ENCODE data around the gene PRRC1. TPM values are rescaled to one million over a fixed set of nuclear protein-coding genes. Genes with fewer than 3 reads are reported as not detected.

The PRRC1 gene
- polyA plus RNA-seq, 1 donor from 2014 or later = 36.3 TPM

GRCh38 chr5:127580731-127581130 is 63.3 kb downstream of the PRRC1 start:
- Histone ChIP-seq H3K4me2 (ENCODE audit: low read length) (no peak overlapping the region), H4K20me1 (ENCODE audit: insufficient read depth) (no peaks in the 10 kb centered on the region), H3F3A (ENCODE audit: insufficient read depth, low read length, poor library complexity, severe bottlenecking) (no peaks in the 10 kb centered on the region), H3K27ac (ENCODE audit: low read length) (no peak overlapping the region), H3K9me3 (ENCODE audit: low read length) (no peaks in the 10 kb centered on the region), H3K9ac (ENCODE audit: low read length) (no peak overlapping the region), H3K36me3 (ENCODE audit: insufficient read depth, low read length) (no peaks in the 10 kb centered on the region), H3K27me3 (ENCODE audit: insufficient read depth, low read depth, low read length) (no peaks in the 10 kb centered on the region), H3K9me2 (ENCODE audit: insufficient read depth, low read length) (no peaks in the 10 kb centered on the region), H3K79me2 (replicated peaks; ENCODE audit: insufficient read depth, low read length) (no peaks in the 10 kb centered on the region), H3K4me3 (ENCODE audit: low read length) (no peak overlapping the region), H2AFZ (ENCODE audit: low read depth, low read length) (no peak overlapping the region)
- TF ChIP-seq EZH2 (IDR thresholded peaks at IDR 0.05; ENCODE audit: borderline replicate concordance, insufficient read depth, low read length, poor library complexity, severe bottlenecking) (no peak), SMC3 (conservative IDR thresholded peaks at IDR 0.05; ENCODE audit: poor library complexity) (no peak), TAF1 (IDR thresholded peaks at IDR 0.05; ENCODE audit: low read depth) (no peak), CTCF (IDR thresholded peaks at IDR 0.05; ENCODE audit: poor library complexity, severe bottlenecking) (no peak), POLR2AphosphoS5 (IDR thresholded peaks at IDR 0.05) (no peak), RAD21 (conservative IDR thresholded peaks at IDR 0.05) (no peak), EP300 (conservative IDR thresholded peaks at IDR 0.05; ENCODE audit: poor library complexity, severe bottlenecking) (no peak)

GRCh38 chr5:127581450-127581849 is 64.0 kb downstream of the PRRC1 start:
- Histone ChIP-seq H3K9me3 (ENCODE audit: low read length) (no peaks in the 10 kb centered on the region), H3K36me3 (ENCODE audit: insufficient read depth, low read length) (no peaks in the 10 kb centered on the region), H3K27me3 (ENCODE audit: insufficient read depth, low read depth, low read length) (no peaks in the 10 kb centered on the region), H3K4me3 (ENCODE audit: low read length) (no peak overlapping the region), H3K79me2 (replicated peaks; ENCODE audit: insufficient read depth, low read length) (no peaks in the 10 kb centered on the region), H3F3A (ENCODE audit: insufficient read depth, low read length, poor library complexity, severe bottlenecking) (no peaks in the 10 kb centered on the region), H3K9me2 (ENCODE audit: insufficient read depth, low read length) (no peaks in the 10 kb centered on the region), H3K27ac (ENCODE audit: low read length) (no peak overlapping the region), H3K9ac (ENCODE audit: low read length) (no peak overlapping the region), H2AFZ (ENCODE audit: low read depth, low read length) (no peak overlapping the region), H3K4me2 (ENCODE audit: low read length) (no peak overlapping the region), H4K20me1 (ENCODE audit: insufficient read depth) (no peaks in the 10 kb centered on the region)
- no peak for TF ChIP-seq EZH2 (IDR thresholded peaks at IDR 0.05; ENCODE audit: borderline replicate concordance, insufficient read depth, low read length, poor library complexity, severe bottlenecking)
- no peak for TF ChIP-seq SMC3 (conservative IDR thresholded peaks at IDR 0.05; ENCODE audit: poor library complexity)

GRCh38 chr5:127582773-127583370 is 65.4 kb downstream of the PRRC1 start:
- no peaks in the 10 kb centered on the region for H3F3A ChIP-seq (ENCODE audit: insufficient read depth, low read length, poor library complexity, severe bottlenecking)
- H3K9me2 ChIP-seq (ENCODE audit: insufficient read depth, low read length) = no peaks in the 10 kb centered on the region
- H3K9me3 ChIP-seq (ENCODE audit: low read length) = no peaks in the 10 kb centered on the region
- H3K27ac ChIP-seq (ENCODE audit: low read length) = no peak overlapping the region
- H3K79me2 ChIP-seq (replicated peaks; ENCODE audit: insufficient read depth, low read length) = no peaks in the 10 kb centered on the region
- H3K9ac ChIP-seq (ENCODE audit: low read length) = no peak overlapping the region
- H3K27me3 ChIP-seq (ENCODE audit: insufficient read depth, low read depth, low read length) = no peaks in the 10 kb centered on the region
- H2AFZ ChIP-seq (ENCODE audit: low read depth, low read length) = no peak overlapping the region
- no peak overlapping the region for H3K4me3 ChIP-seq (ENCODE audit: low read length)
- no peaks in the 10 kb centered on the region for H3K36me3 ChIP-seq (ENCODE audit: insufficient read depth, low read length)
- no peaks in the 10 kb centered on the region for H4K20me1 ChIP-seq (ENCODE audit: insufficient read depth)
- no peak for TF ChIP-seq EZH2 (IDR thresholded peaks at IDR 0.05; ENCODE audit: borderline replicate concordance, insufficient read depth, low read length, poor library complexity, severe bottlenecking)
- no peak for TF ChIP-seq MXI1 (conservative IDR thresholded peaks at IDR 0.05; ENCODE audit: poor library complexity, severe bottlenecking)
- TF ChIP-seq RAD21 (conservative IDR thresholded peaks at IDR 0.05) = no peak
- no peak for TF ChIP-seq TAF1 (IDR thresholded peaks at IDR 0.05; ENCODE audit: low read depth)
- TF ChIP-seq SMC3 (conservative IDR thresholded peaks at IDR 0.05; ENCODE audit: poor library complexity) = no peak
- no peak for TF ChIP-seq POLR2AphosphoS5 (IDR thresholded peaks at IDR 0.05)
- TF ChIP-seq REST (IDR thresholded peaks at IDR 0.05; ENCODE audit: borderline replicate concordance) = no peak
- TF ChIP-seq CTCF (IDR thresholded peaks at IDR 0.05; ENCODE audit: poor library complexity, severe bottlenecking) = no peak
- TF ChIP-seq EP300 (conservative IDR thresholded peaks at IDR 0.05; ENCODE audit: poor library complexity, severe bottlenecking) = no peak
- no peak overlapping the region for H3K4me2 ChIP-seq (ENCODE audit: low read length)
